Memory B cell (primary cell): Measurements from ENCODE around the gene ADD2.
"Not testable (repeated sequence)": the region's sequence is repeated elsewhere in the genome, so short reads cannot be mapped to it uniquely, and the experiment has no call there.

Experiments used
- ATAC-seq: fragments of 150-1000 bp; cut with Tn5 transposase; 2 replicates; pipeline ENCODE4 v1.10.0; 2021; ENCODE audit warnings: low read depth, mild to moderate bottlenecking, moderate library complexity
- DNase-seq, 2 donors: peaks; one replicate each; pipeline ENCODE4 v3.0.0; 2022; ENCODE audit warnings: low spot score in 2 of 2
- H3K27ac Mint-ChIP-seq: one replicate; pipeline ENCODE4 v1.8.0; 2022; ENCODE audit warnings: mild to moderate bottlenecking, moderate library complexity, mixed read lengths
- H3K27me3 Mint-ChIP-seq: one replicate; pipeline ENCODE4 v1.8.0; 2022; ENCODE audit warnings: mixed read lengths
- H3K36me3 Mint-ChIP-seq: one replicate; pipeline ENCODE4 v1.8.0; 2022; ENCODE audit warnings: mild to moderate bottlenecking, mixed read lengths
- H3K4me1 Mint-ChIP-seq: one replicate; pipeline ENCODE4 v1.8.0; 2022; ENCODE audit warnings: mixed read lengths
- H3K4me3 Mint-ChIP-seq: one replicate; pipeline ENCODE4 v1.8.0; 2022; ENCODE audit warnings: mild to moderate bottlenecking, moderate library complexity, mixed read lengths
- H3K9me3 Mint-ChIP-seq: one replicate; pipeline ENCODE4 v1.8.0; 2022; ENCODE audit warnings: mixed read lengths

The ADD2 gene

GRCh38 chr2:70659551-70659950, 108.4 kb downstream of the ADD2 start:
- no peak overlapping the region for H3K27ac Mint-ChIP-seq
- H3K4me3 Mint-ChIP-seq, result no peak overlapping the region
- H3K4me1 Mint-ChIP-seq, result peaks cover 4% of the 10 kb centered on the region
- peaks cover 2% of the 10 kb centered on the region for H3K27me3 Mint-ChIP-seq
- ATAC-seq (no peak), DNase-seq (no peak)
- H3K36me3 Mint-ChIP-seq, result peaks cover 11% of the 10 kb centered on the region
- peaks cover 1% of the 10 kb centered on the region for H3K9me3 Mint-ChIP-seq

GRCh38 chr2:70658476-70658875, 109.5 kb downstream of the ADD2 start:
- Mint-ChIP-seq H3K9me3 (no peaks in the 10 kb centered on the region), H3K4me1 (peaks cover 2% of the 10 kb centered on the region), H3K4me3 (no peak overlapping the region), H3K27me3 (peaks cover 4% of the 10 kb centered on the region), H3K27ac (no peak overlapping the region), H3K36me3 (peaks cover 6% of the 10 kb centered on the region)
- DNase-seq (no peak), ATAC-seq (no peak)

GRCh38 chr2:70657246-70657645, 110.8 kb downstream of the ADD2 start:
- H3K4me1 Mint-ChIP-seq, result peaks cover 2% of the 10 kb centered on the region
- DNase-seq, result no peak

GRCh38 chr2:70656421-70657010, 111.5 kb downstream of the ADD2 start:
- DNase-seq (no peak), ATAC-seq (no peak)
- no peaks in the 10 kb centered on the region for H3K36me3 Mint-ChIP-seq

More at GRCh38 chr2:70657246-70657645, 110.8 kb downstream of the ADD2 start:
- no peaks in the 10 kb centered on the region for H3K9me3 Mint-ChIP-seq
- ATAC-seq, result no peak
- H3K27me3 Mint-ChIP-seq, result peaks cover 4% of the 10 kb centered on the region
- H3K27ac Mint-ChIP-seq, result no peak overlapping the region
- no peak overlapping the region for H3K4me3 Mint-ChIP-seq
- no peaks in the 10 kb centered on the region for H3K36me3 Mint-ChIP-seq

GRCh38 chr2:70655786-70656185, 112.2 kb downstream of the ADD2 start:
- H3K9me3 Mint-ChIP-seq, result peaks cover 2% of the 10 kb centered on the region
- ATAC-seq, result no peak
- no peak overlapping the region for H3K27ac Mint-ChIP-seq
- no peaks in the 10 kb centered on the region for H3K36me3 Mint-ChIP-seq
- H3K4me1 Mint-ChIP-seq, result peaks cover 2% of the 10 kb centered on the region
- DNase-seq, result no peak
- peaks cover 4% of the 10 kb centered on the region for H3K27me3 Mint-ChIP-seq
- H3K4me3 Mint-ChIP-seq, result no peak overlapping the region

More at GRCh38 chr2:70656421-70657010, 111.5 kb downstream of the ADD2 start:
- peaks cover 2% of the 10 kb centered on the region for H3K4me1 Mint-ChIP-seq
- H3K4me3 Mint-ChIP-seq, result no peak overlapping the region
- peaks cover 4% of the 10 kb centered on the region for H3K27me3 Mint-ChIP-seq
- H3K9me3 Mint-ChIP-seq, result peaks cover under 1% of the 10 kb centered on the region
- no peak overlapping the region for H3K27ac Mint-ChIP-seq

GRCh38 chr2:70655211-70655610, 112.8 kb downstream of the ADD2 start:
- not testable (repeated sequence) for H3K4me1 Mint-ChIP-seq, DNase-seq, H3K36me3 Mint-ChIP-seq, H3K27me3 Mint-ChIP-seq, ATAC-seq, H3K9me3 Mint-ChIP-seq, H3K27ac Mint-ChIP-seq, H3K4me3 Mint-ChIP-seq

- H3K4me1 Mint-ChIP-seq, result no peaks in the 10 kb centered on the region
- H3K4me3 Mint-ChIP-seq, result no peak overlapping the region
- H3K36me3 Mint-ChIP-seq, result no peaks in the 10 kb centered on the region
- DNase-seq, result no peak
- H3K27me3 Mint-ChIP-seq, result peaks cover 9% of the 10 kb centered on the region
- peaks cover 2% of the 10 kb centered on the region for H3K9me3 Mint-ChIP-seq
- H3K27ac Mint-ChIP-seq, result no peak overlapping the region
- ATAC-seq, result no peak
Observed at GRCh38 chr2:70651727-70652126, 116.3 kb downstream of the ADD2 start.

- no peak for DNase-seq
- no peak for ATAC-seq
- peaks cover 8% of the 10 kb centered on the region for H3K27me3 Mint-ChIP-seq
- H3K4me1 Mint-ChIP-seq, result no peaks in the 10 kb centered on the region
- H3K4me3 Mint-ChIP-seq, result no peak overlapping the region
- no peak overlapping the region for H3K27ac Mint-ChIP-seq
- H3K36me3 Mint-ChIP-seq, result no peaks in the 10 kb centered on the region
- H3K9me3 Mint-ChIP-seq, result peaks cover 2% of the 10 kb centered on the region
Observed at GRCh38 chr2:70651014-70651413, 117.0 kb downstream of the ADD2 start.

GRCh38 chr2:70648961-70649360, 119.0 kb downstream of the ADD2 start:
- peaks cover 2% of the 10 kb centered on the region for H3K9me3 Mint-ChIP-seq
- peaks cover 5% of the 10 kb centered on the region for H3K27me3 Mint-ChIP-seq
- no peaks in the 10 kb centered on the region for H3K4me1 Mint-ChIP-seq
- no peaks in the 10 kb centered on the region for H3K36me3 Mint-ChIP-seq
- H3K27ac Mint-ChIP-seq, result no peak overlapping the region
- ATAC-seq (no peak), DNase-seq (no peak)
- H3K4me3 Mint-ChIP-seq, result no peak overlapping the region

- Mint-ChIP-seq H3K27me3 (peaks cover 7% of the 10 kb centered on the region), H3K9me3 (peaks cover 2% of the 10 kb centered on the region)
- ATAC-seq, result peak; percentile 93
Observed at GRCh38 chr2:70647873-70648481, 120.0 kb downstream of the ADD2 start.

GRCh38 chr2:70646420-70646818, 121.6 kb downstream of the ADD2 start:
- Mint-ChIP-seq H3K4me1 (no peaks in the 10 kb centered on the region), H3K27ac (no peak overlapping the region), H3K27me3 (peaks cover 7% of the 10 kb centered on the region), H3K9me3 (peaks cover under 1% of the 10 kb centered on the region), H3K36me3 (no peaks in the 10 kb centered on the region), H3K4me3 (no peak overlapping the region)
- DNase-seq, result no peak
- ATAC-seq, result no peak

More at GRCh38 chr2:70647873-70648481, 120.0 kb downstream of the ADD2 start:
- Mint-ChIP-seq H3K27ac (no peak overlapping the region), H3K4me1 (no peaks in the 10 kb centered on the region), H3K4me3 (no peak overlapping the region), H3K36me3 (no peaks in the 10 kb centered on the region)
- DNase-seq, result peak; percentile 66 to 68

GRCh38 chr2:70645733-70646419, 122.1 kb downstream of the ADD2 start:
- Mint-ChIP-seq H3K27me3 (peaks cover 10% of the 10 kb centered on the region), H3K4me3 (no peak overlapping the region), H3K9me3 (no peaks in the 10 kb centered on the region), H3K27ac (no peak overlapping the region), H3K36me3 (no peaks in the 10 kb centered on the region), H3K4me1 (no peaks in the 10 kb centered on the region)
- DNase-seq (no peak), ATAC-seq (no peak)

GRCh38 chr2:70643715-70644114, 124.3 kb downstream of the ADD2 start:
- H3K4me1 Mint-ChIP-seq, result no peaks in the 10 kb centered on the region
- H3K4me3 Mint-ChIP-seq, result no peak overlapping the region
- DNase-seq (no peak), ATAC-seq (no peak)
- H3K9me3 Mint-ChIP-seq, result peaks cover under 1% of the 10 kb centered on the region
- H3K36me3 Mint-ChIP-seq, result no peaks in the 10 kb centered on the region
- peaks cover 8% of the 10 kb centered on the region for H3K27me3 Mint-ChIP-seq
- no peak overlapping the region for H3K27ac Mint-ChIP-seq

GRCh38 chr2:70641263-70641784, 126.7 kb downstream of the ADD2 start:
- peaks cover 2% of the 10 kb centered on the region for H3K36me3 Mint-ChIP-seq
- H3K4me3 Mint-ChIP-seq, result no peak overlapping the region
- no peaks in the 10 kb centered on the region for H3K4me1 Mint-ChIP-seq
- peaks cover 14% of the 10 kb centered on the region for H3K27me3 Mint-ChIP-seq
- H3K9me3 Mint-ChIP-seq, result peaks cover 8% of the 10 kb centered on the region
- ATAC-seq, result no peak
- H3K27ac Mint-ChIP-seq, result no peak overlapping the region
- DNase-seq, result no peak
